ENCODE data around the gene AFG3L2. TPM values are rescaled to one million over a fixed set of nuclear protein-coding genes. Genes with fewer than 3 reads are reported as not detected.

The AFG3L2 gene
- total and polyA plus RNA-seq, 2 of the 8 experiments (the other 6 are each of a cell fraction or from before 2014, with no cell fraction given): 29.7 to 84.8 TPM

DNA sequence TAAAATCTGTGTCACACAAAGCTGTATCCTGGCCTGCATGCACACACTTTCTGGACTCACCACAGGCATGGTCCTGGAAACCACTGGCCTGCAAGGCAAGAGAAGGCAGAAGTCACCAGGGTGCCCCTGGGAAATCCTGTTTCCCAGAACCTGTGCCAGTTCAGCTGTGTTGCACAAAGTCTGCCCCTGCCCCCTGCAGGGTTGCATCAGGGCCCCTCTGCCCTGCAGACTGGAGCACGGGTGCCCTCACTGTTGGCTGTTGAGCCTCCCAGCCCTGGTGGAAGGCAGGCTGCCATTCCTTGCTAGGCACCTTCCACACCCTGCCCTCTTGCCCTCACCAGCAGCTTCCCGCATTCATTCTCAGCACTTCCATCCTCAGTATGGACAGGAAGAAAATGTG, 86.9 kb downstream of the AFG3L2 start:
- no peak overlapping the region for H2BK120ac ChIP-seq (replicated peaks; ENCODE audit: low read depth, low read length)
- H3K79me2 ChIP-seq (ENCODE audit: control insufficient read depth in 1 of 2, insufficient read depth in 2 of 2, low read length in 2 of 2): no peaks in the 10 kb centered on the region
- H3K4me1 ChIP-seq (replicated peaks in 1 of 4; ENCODE audit: control insufficient read depth in 3 of 4, insufficient read depth in 4 of 4, low read length in 3 of 4): peaks cover 0 to 10% (median 6%) of the 10 kb centered on the region in 4 experiments; a peak in 5 of 7 replicates
- H3K36me3 ChIP-seq (ENCODE audit: control insufficient read depth in 2 of 4, insufficient read depth in 4 of 4, low read length in 3 of 4): no peaks in the 10 kb centered on the region
- H3K9me3 ChIP-seq (ENCODE audit: insufficient read depth in 2 of 2, low read depth in 1 of 2, low read length in 1 of 2): no peaks in the 10 kb centered on the region
- H2BK12ac ChIP-seq (ENCODE audit: low read depth, low read length): peak overlapping the region; percentile 92; the same call in 1 of the 2 replicates
- no peak overlapping the region for H3K14ac ChIP-seq (ENCODE audit: insufficient read length)
- H3K4me3 ChIP-seq (ENCODE audit: extremely low read depth in 1 of 4, insufficient read depth in 2 of 4, low read depth in 3 of 4, low read length in 4 of 4): no peak overlapping the region
- ChIA-PET CTCF (ENCODE audit: partially characterized antibody) (interaction anchor here (2.1 kb wide), 1 partner anchor 12 kb away, joined by 13 read pairs; no protein-coding TSS in a partner anchor), POLR2A (ENCODE audit: partially characterized antibody) (interaction anchor here (2.4 to 7.1 kb wide), 2 partner anchors 19 to 46 kb away, joined by 7 to 49 read pairs; partner anchors contain the start of gene TUBB6)
- peak overlapping the region; percentile 95 for H4K91ac ChIP-seq (replicated peaks; ENCODE audit: insufficient read length, low read length)
- no peak overlapping the region for H3K4ac ChIP-seq (replicated peaks; ENCODE audit: insufficient read length, low read depth, low read length)
- H3K27me3 ChIP-seq (replicated peaks in 1 of 4; ENCODE audit: control insufficient read depth in 3 of 4, extremely low read depth in 1 of 4, insufficient read depth in 3 of 4, low read length in 3 of 4): peaks cover 2 to 29% (median 20%) of the 10 kb centered on the region in 4 experiments
- no peak for DNase-seq (ENCODE audit: low read depth in 1 of 2, low spot score in 2 of 2)
- no peaks in the 10 kb centered on the region for H4K20me1 ChIP-seq (replicated peaks in 1 of 2; ENCODE audit: control insufficient read depth in 1 of 2, insufficient read depth in 2 of 2, low read length in 2 of 2)
- H3K56ac ChIP-seq (replicated peaks; ENCODE audit: insufficient read length, low read depth, low read length): no peak overlapping the region
- H3K4me2 ChIP-seq (ENCODE audit: insufficient read depth in 1 of 2, low read depth in 2 of 2, low read length in 2 of 2): no peak overlapping the region
- no peak overlapping the region for H3K27ac ChIP-seq (ENCODE audit: low read depth, low read length)
- peak overlapping the region; percentile 71; the same call in 1 of the 2 replicates for H3K18ac ChIP-seq (ENCODE audit: extremely low read depth, low read length)
- no peaks in the 10 kb centered on the region; the same call in 1 of the 2 replicates for H3K79me1 ChIP-seq (ENCODE audit: low read depth, low read length)
- peaks cover 13% of the 10 kb centered on the region for H3K23me2 ChIP-seq (ENCODE audit: low read depth, low read length)
- no peak overlapping the region for H2AFZ ChIP-seq (ENCODE audit: low read length)
- no peak overlapping the region; the same call in 1 of the 2 replicates for H2BK20ac ChIP-seq (ENCODE audit: low read length)
- H3K23ac ChIP-seq (ENCODE audit: insufficient read length): no peak overlapping the region
- FAIRE-seq: no peak
- WGBS, 2 experiments (ENCODE audit: extremely low coverage in 1 of 2, insufficient coverage in 1 of 2, insufficient read length in 1 of 2, insufficient replicate concordance in 2 of 2, low coverage in 1 of 2, low lambda C conversion rate in 2 of 2, missing lambda C conversion rate in 1 of 2): 90% methylated on average over 2 of the region's 2 CpGs; no CpG with 5 or more reads in 1 of the 2 experiments
- H2BK5ac ChIP-seq (ENCODE audit: low read depth, low read length): peak overlapping the region; percentile 71; the same call in 1 of the 2 replicates
- H4K5ac ChIP-seq (ENCODE audit: insufficient read length, low read depth, low read length): no peak overlapping the region
- H2BK15ac ChIP-seq (ENCODE audit: low read length): peak overlapping the region; percentile 99; the same call in 1 of the 2 replicates
- no peak for TF ChIP-seq KDM4A (IDR thresholded peaks at IDR 0.05; ENCODE audit: low read depth, low read length, severe bottlenecking)
- no peak for TF ChIP-seq JUND (IDR thresholded peaks at IDR 0.05; ENCODE audit: low read length)
- TF ChIP-seq POU5F1 (IDR thresholded peaks at IDR 0.05; ENCODE audit: low read depth, low read length): no peak
- no peak for TF ChIP-seq CHD2 (IDR thresholded peaks at IDR 0.05; ENCODE audit: low read length)
- TF ChIP-seq, protein P1, sequence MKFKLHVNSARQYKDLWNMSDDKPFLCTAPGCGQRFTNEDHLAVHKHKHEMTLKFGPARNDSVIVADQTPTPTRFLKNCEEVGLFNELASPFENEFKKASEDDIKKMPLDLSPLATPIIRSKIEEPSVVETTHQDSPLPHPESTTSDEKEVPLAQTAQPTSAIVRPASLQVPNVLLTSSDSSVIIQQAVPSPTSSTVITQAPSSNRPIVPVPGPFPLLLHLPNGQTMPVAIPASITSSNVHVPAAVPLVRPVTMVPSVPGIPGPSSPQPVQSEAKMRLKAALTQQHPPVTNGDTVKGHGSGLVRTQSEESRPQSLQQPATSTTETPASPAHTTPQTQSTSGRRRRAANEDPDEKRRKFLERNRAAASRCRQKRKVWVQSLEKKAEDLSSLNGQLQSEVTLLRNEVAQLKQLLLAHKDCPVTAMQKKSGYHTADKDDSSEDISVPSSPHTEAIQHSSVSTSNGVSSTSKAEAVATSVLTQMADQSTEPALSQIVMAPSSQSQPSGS (IDR thresholded peaks at IDR 0.05; ENCODE audit: low read length): no peak
- TF ChIP-seq SIN3A (conservative IDR thresholded peaks at IDR 0.05 in 1 of 2, IDR thresholded peaks at IDR 0.05 in 1 of 2; ENCODE audit: low read depth in 1 of 2, low read length in 2 of 2): no peak
- no peak for TF ChIP-seq KDM5A (IDR thresholded peaks at IDR 0.05; ENCODE audit: low read length)
- no peak for TF ChIP-seq EP300 (IDR thresholded peaks at IDR 0.05; ENCODE audit: borderline replicate concordance in 1 of 2, low read depth in 2 of 2, low read length in 2 of 2)
- no peak for TF ChIP-seq POLR2A (IDR thresholded peaks at IDR 0.05; ENCODE audit: control extremely low read depth in 1 of 2, low read depth in 2 of 2, low read length in 2 of 2)
- TF ChIP-seq CBX5 (IDR thresholded peaks at IDR 0.05; ENCODE audit: low read depth, low read length): no peak
- H3K9ac ChIP-seq (replicated peaks in 1 of 4; ENCODE audit: extremely low read depth in 1 of 4, low read depth in 3 of 4, low read length in 3 of 4): no peak overlapping the region
- H4K8ac ChIP-seq (ENCODE audit: extremely low read depth, insufficient read depth, low read length): no peak overlapping the region
- H2AK5ac ChIP-seq (ENCODE audit: low read depth, low read length): peak overlapping the region; percentile 40; the same call in 1 of the 2 replicates

Data from H1 (cell line).